ENCODE measurements around the gene UBE2QL1.

Gene UBE2QL1

GRCh38 chr5:6448622-6449464 lies at the start of gene UBE2QL1:
Gene UBE2QL1 (plus strand): TSS chr5:6448859. CDS start chr5:6448894, 35 bp downstream.
- no peak for DNase-seq

GRCh38 chr5:6399980-6400910 lies 48.4 kb upstream of the UBE2QL1 start:
- DNase-seq: no peak

GRCh38 chr5:6401410-6401809 lies 47.2 kb upstream of the UBE2QL1 start:
- DNase-seq: no peak

GRCh38 chr5:6402939-6403338 lies 45.7 kb upstream of the UBE2QL1 start:
- no peak for DNase-seq

- no peak for DNase-seq
Observed at GRCh38 chr5:6403416-6403815, 45.2 kb upstream of the UBE2QL1 start.

GRCh38 chr5:6404129-6404528 lies 44.5 kb upstream of the UBE2QL1 start:
- DNase-seq: no peak

- DNase-seq: no peak
Observed at GRCh38 chr5:6405591-6405990, 43.1 kb upstream of the UBE2QL1 start.

GRCh38 chr5:6407558-6408259 lies 41.0 kb upstream of the UBE2QL1 start:
- no peak for DNase-seq

- DNase-seq: no peak
Observed at GRCh38 chr5:6408260-6408596, 40.4 kb upstream of the UBE2QL1 start.

GRCh38 chr5:6408627-6409446 lies 39.8 kb upstream of the UBE2QL1 start:
- DNase-seq: no peak

- DNase-seq: no peak
Observed at GRCh38 chr5:6410421-6410820, 38.2 kb upstream of the UBE2QL1 start.

- DNase-seq: no peak
Observed at GRCh38 chr5:6411141-6411540, 37.5 kb upstream of the UBE2QL1 start.

- no peak for DNase-seq
Observed at GRCh38 chr5:6412811-6413210, 35.8 kb upstream of the UBE2QL1 start.

GRCh38 chr5:6417657-6418056 lies 31.0 kb upstream of the UBE2QL1 start:
- no peak for DNase-seq

GRCh38 chr5:6418679-6419276 lies 29.9 kb upstream of the UBE2QL1 start:
- DNase-seq: no peak

- DNase-seq: no peak
Observed at GRCh38 chr5:6419340-6419852, 29.3 kb upstream of the UBE2QL1 start.

- DNase-seq: no peak
Observed at GRCh38 chr5:6423327-6424109, 25.1 kb upstream of the UBE2QL1 start.

- DNase-seq: no peak
Observed at GRCh38 chr5:6424110-6424659, 24.5 kb upstream of the UBE2QL1 start.

GRCh38 chr5:6424700-6425099 lies 24.0 kb upstream of the UBE2QL1 start:
- no peak for DNase-seq

- DNase-seq: no peak
Observed at GRCh38 chr5:6427694-6428093, 21.0 kb upstream of the UBE2QL1 start.

All from AML-193 (cell line).